ENCODE results near the gene SMIM5.

GRCh38 chr17:75605790-75606189, 27.4 kb upstream of the SMIM5 start:
- no peak for TF ChIP-seq CTCF (IDR thresholded peaks at IDR 0.05)
- no peak for TF ChIP-seq POLR2A (IDR thresholded peaks at IDR 0.05)
